ENCODE results near the gene PTGER4. TPM values are rescaled to one million over a fixed set of nuclear protein-coding genes. Genes with fewer than 3 reads are reported as not detected.

PTGER4 gene
- total RNA-seq, 3 donors from 2014 or later: 38.5 to 58.4 (median 50.8) TPM

- peak; percentile 66 to 94 (median 81) for DNase-seq
- peaks cover 5% of the 10 kb centered on the region for H3K36me3 ChIP-seq (ENCODE audit: low read depth)
- ATAC-seq: peak; percentile 90
- H3K4me1 ChIP-seq (ENCODE audit: low read depth): peaks cover 26% of the 10 kb centered on the region
- peak; percentile 70 for TF ChIP-seq CTCF (IDR thresholded peaks at IDR 0.05)
- intact Hi-C loops (cut with DNase I, micrococcal nuclease): loop anchor here (5.0 to 10.0 kb wide), 4 partner anchors 246 to 973 kb away; no protein-coding TSS in a partner anchor
- H3K9me3 ChIP-seq: no peaks in the 10 kb centered on the region
- no peak overlapping the region for H3K4me3 ChIP-seq
These were observed 8.5 kb downstream of the PTGER4 start for GRCh38 chr5:40688127-40688761.

- Histone ChIP-seq H3K4me1 (ENCODE audit: low read depth) (peaks cover 26% of the 10 kb centered on the region), H3K9me3 (no peaks in the 10 kb centered on the region), H3K36me3 (ENCODE audit: low read depth) (peaks cover 9% of the 10 kb centered on the region), H3K4me3 (no peak overlapping the region)
- no peak for TF ChIP-seq CTCF (IDR thresholded peaks at IDR 0.05)
- intact Hi-C loops (cut with DNase I, micrococcal nuclease): loop anchor here (5.0 to 10.0 kb wide), 4 partner anchors 247 to 974 kb away; no protein-coding TSS in a partner anchor
- DNase-seq (no peak), ATAC-seq (no peak)
These were observed 9.3 kb downstream of the PTGER4 start for GRCh38 chr5:40688996-40689395.

DNA sequence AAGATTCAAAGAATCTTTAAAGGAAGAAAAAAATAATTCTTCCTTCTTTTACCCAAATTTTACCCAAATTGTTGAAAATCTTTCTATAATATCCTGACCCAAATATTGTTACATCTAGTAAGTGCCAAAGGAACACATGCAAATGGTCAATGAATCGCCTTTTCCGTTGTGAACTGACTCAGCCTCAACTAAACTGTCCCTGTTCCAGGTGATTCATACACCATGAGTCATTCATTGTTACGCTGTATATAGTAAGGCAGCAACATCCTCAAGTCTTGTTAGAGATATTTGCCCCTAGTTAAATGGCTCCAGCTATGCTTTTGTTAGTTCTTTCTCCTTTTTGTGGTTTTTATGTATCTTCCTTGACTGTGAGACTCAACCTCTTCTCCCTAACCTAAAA lies 9.7 kb downstream of the PTGER4 start:
- TF ChIP-seq CTCF (IDR thresholded peaks at IDR 0.05): no peak
- Histone ChIP-seq H3K4me1 (ENCODE audit: low read depth) (peaks cover 28% of the 10 kb centered on the region), H3K36me3 (ENCODE audit: low read depth) (peaks cover 9% of the 10 kb centered on the region), H3K9me3 (no peaks in the 10 kb centered on the region), H3K4me3 (no peak overlapping the region)
- peak; percentile 84 for ATAC-seq
- intact Hi-C loops (cut with DNase I, micrococcal nuclease): loop anchor here (5.0 to 10.0 kb wide), 4 partner anchors 247 to 975 kb away; no protein-coding TSS in a partner anchor
- no peak for DNase-seq

GRCh38 chr5:40690267-40690666 lies 10.6 kb downstream of the PTGER4 start:
- intact Hi-C loops (cut with DNase I, micrococcal nuclease): no loop called here
- Histone ChIP-seq H3K9me3 (no peaks in the 10 kb centered on the region), H3K36me3 (ENCODE audit: low read depth) (peaks cover 9% of the 10 kb centered on the region), H3K4me1 (ENCODE audit: low read depth) (peaks cover 28% of the 10 kb centered on the region), H3K4me3 (no peak overlapping the region)
- DNase-seq: no peak
- ATAC-seq: no peak
- TF ChIP-seq CTCF (IDR thresholded peaks at IDR 0.05): no peak

DNA sequence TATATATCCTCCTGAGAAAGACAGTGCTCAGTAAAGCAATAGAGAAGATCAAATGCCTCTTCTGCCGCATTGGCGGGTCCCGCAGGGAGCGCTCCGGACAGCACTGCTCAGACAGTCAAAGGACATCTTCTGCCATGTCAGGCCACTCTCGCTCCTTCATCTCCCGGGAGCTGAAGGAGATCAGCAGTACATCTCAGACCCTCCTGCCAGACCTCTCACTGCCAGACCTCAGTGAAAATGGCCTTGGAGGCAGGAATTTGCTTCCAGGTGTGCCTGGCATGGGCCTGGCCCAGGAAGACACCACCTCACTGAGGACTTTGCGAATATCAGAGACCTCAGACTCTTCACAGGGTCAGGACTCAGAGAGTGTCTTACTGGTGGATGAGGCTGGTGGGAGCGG lies 12.2 kb downstream of the PTGER4 start:
- intact Hi-C loops (cut with DNase I, micrococcal nuclease): no loop called here
- Histone ChIP-seq H3K9me3 (no peaks in the 10 kb centered on the region), H3K36me3 (ENCODE audit: low read depth) (peaks cover 9% of the 10 kb centered on the region), H3K4me1 (ENCODE audit: low read depth) (peaks cover 19% of the 10 kb centered on the region), H3K4me3 (no peak overlapping the region)
- ATAC-seq (no peak), DNase-seq (no peak)
- no peak for TF ChIP-seq CTCF (IDR thresholded peaks at IDR 0.05)

Data from mucosa of descending colon (tissue), 3 donors.